ENCODE results near the gene AATK. TPM values are rescaled to one million over a fixed set of nuclear protein-coding genes. Genes with fewer than 3 reads are reported as not detected.
A peak's percentile ranks its signal among the peaks of the same experiment; 100 is the strongest.

Gene AATK
- total and polyA plus RNA-seq, 4 donors, result 2.9 to 15.1 (median 9.1) TPM

DNA sequence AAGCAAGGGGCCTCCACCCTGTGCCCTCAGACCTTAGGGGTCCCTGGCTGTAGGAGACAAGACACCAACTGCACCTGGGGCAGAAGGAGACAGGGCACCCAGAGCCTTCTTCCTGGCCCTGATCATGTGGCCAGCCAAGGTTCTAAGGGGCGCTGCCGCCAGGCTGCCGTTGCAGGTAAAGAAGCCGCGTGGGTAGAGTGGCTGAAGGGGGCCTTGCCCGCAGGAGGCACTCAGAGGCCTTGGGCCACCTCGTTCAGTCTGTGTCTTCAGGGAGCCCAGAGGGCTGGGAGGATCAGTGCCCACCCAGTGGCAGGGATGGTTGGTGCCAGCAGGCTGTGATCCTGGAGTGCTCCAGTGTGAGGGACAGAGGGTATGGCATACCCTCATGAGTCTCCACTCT, 1.6 kb upstream of the AATK start:
- 95 to 96% methylated on average over 7 of the region's 7 CpGs for WGBS, 2 donors
- Histone ChIP-seq H3K4me3 (ENCODE audit: low read length in 2 of 2) (no peak overlapping the region), H3K9me3 (ENCODE audit: control insufficient read depth, low read length) (no peaks in the 10 kb centered on the region)

DNA sequence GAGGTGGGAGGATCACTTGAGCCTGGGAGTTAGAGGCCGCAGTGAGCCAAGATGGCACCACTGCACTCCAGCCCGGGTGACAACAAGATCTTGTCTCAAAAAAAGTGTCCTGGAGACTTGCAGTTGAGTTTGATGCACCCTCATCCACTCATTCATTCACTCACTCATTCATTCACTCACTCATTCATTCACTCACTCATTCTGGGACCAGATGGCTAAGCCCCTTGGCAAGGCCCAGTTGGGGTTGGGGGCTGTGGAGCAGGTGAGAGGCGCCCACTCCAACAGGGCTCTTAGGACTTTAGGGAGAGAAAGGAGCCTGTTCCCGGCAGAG, 1.1 kb upstream of the AATK start:
- intact Hi-C loops (cut with DNase I), result no loop called here
- H3K27me3 ChIP-seq (ENCODE audit: control insufficient read depth in 1 of 2, insufficient read depth in 2 of 2, low read length in 1 of 2), result no peaks in the 10 kb centered on the region
- no peak overlapping the region for H3K4me3 ChIP-seq (ENCODE audit: low read length in 2 of 2)
- no peaks in the 10 kb centered on the region for H3K36me3 ChIP-seq (ENCODE audit: control insufficient read depth in 1 of 2, insufficient read depth in 2 of 2, low read length in 1 of 2)
- DNase-seq (no peak), ATAC-seq (ENCODE audit: low FRiP score) (no peak)
- H3K9me3 ChIP-seq (ENCODE audit: control insufficient read depth, low read length), result no peaks in the 10 kb centered on the region
- no peaks in the 10 kb centered on the region for H3K4me1 ChIP-seq (ENCODE audit: control insufficient read depth in 1 of 2, insufficient read depth in 2 of 2, low read length in 2 of 2)
- 94 to 97% methylated on average over 4 of the region's 4 CpGs for WGBS, 2 donors
- no peak overlapping the region for H3K27ac ChIP-seq (ENCODE audit: low read depth in 1 of 2, low read length in 2 of 2)

More for the DNA sequence above, 1.6 kb upstream of the AATK start:
- Histone ChIP-seq H3K27ac (ENCODE audit: low read depth in 1 of 2, low read length in 2 of 2) (no peak overlapping the region), H3K27me3 (ENCODE audit: control insufficient read depth in 1 of 2, insufficient read depth in 2 of 2, low read length in 1 of 2) (no peaks in the 10 kb centered on the region), H3K4me1 (ENCODE audit: control insufficient read depth in 1 of 2, insufficient read depth in 2 of 2, low read length in 2 of 2) (no peaks in the 10 kb centered on the region), H3K36me3 (ENCODE audit: control insufficient read depth in 1 of 2, insufficient read depth in 2 of 2, low read length in 1 of 2) (no peaks in the 10 kb centered on the region)
- intact Hi-C loops (cut with DNase I), result no loop called here
- ATAC-seq (ENCODE audit: low FRiP score), result no peak
- DNase-seq, result no peak

- H3K27ac ChIP-seq (ENCODE audit: low read depth in 1 of 2, low read length in 2 of 2), result no peak within 1 kb of the TSS
- H3K9me3 ChIP-seq (ENCODE audit: control insufficient read depth, low read length), result no peaks in the 10 kb centered on the region
- no peak for DNase-seq
- intact Hi-C loops (cut with DNase I), result no loop called here
- 2 to 3% methylated on average over 40 to 46 of the region's 46 CpGs for WGBS, 2 donors
- H3K4me3 ChIP-seq (ENCODE audit: low read length in 2 of 2), result peak within 1 kb of the TSS; percentile 1 to 56
- ATAC-seq (ENCODE audit: low FRiP score), result no peak
- no peaks in the 10 kb centered on the region for H3K4me1 ChIP-seq (ENCODE audit: control insufficient read depth in 1 of 2, insufficient read depth in 2 of 2, low read length in 2 of 2)
- H3K27me3 ChIP-seq (ENCODE audit: control insufficient read depth in 1 of 2, insufficient read depth in 2 of 2, low read length in 1 of 2), result no peaks in the 10 kb centered on the region
- H3K36me3 ChIP-seq (ENCODE audit: control insufficient read depth in 1 of 2, insufficient read depth in 2 of 2, low read length in 1 of 2), result no peaks in the 10 kb centered on the region
These were observed 582 bp downstream of the AATK start, which contains the start of gene PVALEF for GRCh38 chr17:81165246-81166032. TSS of gene PVALEF (plus strand) at chr17:81165507. CDS start at chr17:81181227, 15,720 bp downstream.

GRCh38 chr17:81164371-81165245, 1.4 kb downstream of the AATK start:
- no peak overlapping the region for H3K27ac ChIP-seq (ENCODE audit: low read depth in 1 of 2, low read length in 2 of 2)
- H3K4me1 ChIP-seq (ENCODE audit: control insufficient read depth in 1 of 2, insufficient read depth in 2 of 2, low read length in 2 of 2), result no peaks in the 10 kb centered on the region
- no peaks in the 10 kb centered on the region for H3K27me3 ChIP-seq (ENCODE audit: control insufficient read depth in 1 of 2, insufficient read depth in 2 of 2, low read length in 1 of 2)
- no peaks in the 10 kb centered on the region for H3K9me3 ChIP-seq (ENCODE audit: control insufficient read depth, low read length)
- intact Hi-C loops (cut with DNase I), result no loop called here
- 19 to 20% methylated on average over 19 of the region's 19 CpGs for WGBS, 2 donors
- DNase-seq (no peak), ATAC-seq (ENCODE audit: low FRiP score) (no peak)
- no peaks in the 10 kb centered on the region for H3K36me3 ChIP-seq (ENCODE audit: control insufficient read depth in 1 of 2, insufficient read depth in 2 of 2, low read length in 1 of 2)
- H3K4me3 ChIP-seq (ENCODE audit: low read length in 2 of 2), result no peak overlapping the region

DNA sequence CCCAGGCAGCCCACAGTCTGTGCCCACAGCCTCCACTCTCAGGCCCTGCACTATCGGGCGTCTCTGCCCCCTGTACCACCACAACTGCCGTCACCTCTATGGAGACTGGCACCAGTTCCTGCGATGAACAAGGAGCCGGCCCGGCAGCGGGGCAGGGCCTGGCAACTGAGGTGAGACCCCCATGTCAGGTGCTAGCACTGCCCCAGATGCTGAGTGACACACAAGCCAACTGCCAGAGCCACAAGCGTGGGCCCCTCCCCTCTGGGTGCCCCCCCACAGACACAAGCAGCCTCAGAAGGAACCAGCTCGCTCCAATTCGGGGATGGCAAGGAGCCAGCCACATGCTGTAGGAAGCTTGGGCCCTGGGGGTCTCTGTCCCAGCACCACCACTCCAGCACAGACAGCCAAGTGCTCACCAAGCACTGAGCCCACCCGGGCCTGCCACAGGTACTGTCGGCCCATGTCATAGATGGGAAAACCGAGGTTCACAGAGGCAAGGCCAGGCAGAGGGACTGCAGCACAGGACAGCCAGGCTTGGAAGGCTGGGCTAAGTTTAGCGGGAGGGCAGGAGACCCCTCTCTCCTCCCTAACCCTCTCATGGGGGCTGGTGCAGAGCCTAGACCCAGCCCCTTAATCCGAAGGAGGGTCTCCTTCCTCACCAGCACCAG, 2.2 kb downstream of the AATK start:
- WGBS, 2 donors, result 83 to 90% methylated on average over 15 of the region's 15 CpGs
- DNase-seq (no peak), ATAC-seq (ENCODE audit: low FRiP score) (no peak)
- no peak overlapping the region for H3K27ac ChIP-seq (ENCODE audit: low read depth in 1 of 2, low read length in 2 of 2)
- H3K4me3 ChIP-seq (ENCODE audit: low read length in 2 of 2), result no peak overlapping the region
- intact Hi-C loops (cut with DNase I), result no loop called here
- H3K27me3 ChIP-seq (ENCODE audit: control insufficient read depth in 1 of 2, insufficient read depth in 2 of 2, low read length in 1 of 2), result no peaks in the 10 kb centered on the region
- no peaks in the 10 kb centered on the region for H3K36me3 ChIP-seq (ENCODE audit: control insufficient read depth in 1 of 2, insufficient read depth in 2 of 2, low read length in 1 of 2)
- no peaks in the 10 kb centered on the region for H3K9me3 ChIP-seq (ENCODE audit: control insufficient read depth, low read length)
- no peaks in the 10 kb centered on the region for H3K4me1 ChIP-seq (ENCODE audit: control insufficient read depth in 1 of 2, insufficient read depth in 2 of 2, low read length in 2 of 2)

DNA sequence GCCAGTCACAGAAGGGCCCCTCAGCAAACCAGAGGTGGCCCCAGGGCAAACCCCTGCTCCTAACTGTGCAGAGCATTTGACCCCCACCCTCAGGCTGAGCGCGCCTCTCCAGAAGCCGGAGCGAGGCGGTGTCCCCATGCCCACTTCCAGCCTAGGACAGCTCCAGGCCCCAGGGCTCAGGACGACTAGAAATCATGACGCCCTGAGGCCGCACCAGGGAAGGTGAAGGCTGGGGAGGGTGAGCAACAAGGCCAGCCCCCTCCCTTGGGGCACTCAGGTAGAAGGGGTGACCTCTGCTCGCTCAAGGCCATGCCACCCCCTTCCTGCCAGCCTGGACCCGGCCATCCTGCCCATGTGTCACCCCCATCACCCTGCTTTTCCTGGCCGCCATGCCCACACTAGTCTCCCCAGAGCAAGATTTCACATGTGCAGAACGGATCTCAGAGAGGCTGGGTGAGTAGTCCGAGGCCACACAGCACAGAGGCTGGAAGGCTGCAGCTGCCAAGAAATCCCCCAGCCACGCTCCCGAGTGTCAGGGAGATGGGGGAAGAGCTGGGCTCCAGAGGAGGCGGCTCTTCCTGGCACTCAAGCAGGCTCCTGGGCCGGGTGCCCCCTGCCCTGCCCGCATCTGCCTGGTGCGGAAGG, 2.8 kb downstream of the AATK start:
- WGBS, 2 donors, result 88 to 89% methylated on average over 19 of the region's 19 CpGs
- Histone ChIP-seq H3K36me3 (ENCODE audit: control insufficient read depth in 1 of 2, insufficient read depth in 2 of 2, low read length in 1 of 2) (no peaks in the 10 kb centered on the region), H3K27ac (ENCODE audit: low read depth in 1 of 2, low read length in 2 of 2) (no peak overlapping the region), H3K9me3 (ENCODE audit: control insufficient read depth, low read length) (no peaks in the 10 kb centered on the region), H3K27me3 (ENCODE audit: control insufficient read depth in 1 of 2, insufficient read depth in 2 of 2, low read length in 1 of 2) (no peaks in the 10 kb centered on the region), H3K4me3 (ENCODE audit: low read length in 2 of 2) (no peak overlapping the region), H3K4me1 (ENCODE audit: control insufficient read depth in 1 of 2, insufficient read depth in 2 of 2, low read length in 2 of 2) (no peaks in the 10 kb centered on the region)
- intact Hi-C loops (cut with DNase I), result no loop called here
- DNase-seq, result no peak
- no peak for ATAC-seq (ENCODE audit: low FRiP score)

DNA sequence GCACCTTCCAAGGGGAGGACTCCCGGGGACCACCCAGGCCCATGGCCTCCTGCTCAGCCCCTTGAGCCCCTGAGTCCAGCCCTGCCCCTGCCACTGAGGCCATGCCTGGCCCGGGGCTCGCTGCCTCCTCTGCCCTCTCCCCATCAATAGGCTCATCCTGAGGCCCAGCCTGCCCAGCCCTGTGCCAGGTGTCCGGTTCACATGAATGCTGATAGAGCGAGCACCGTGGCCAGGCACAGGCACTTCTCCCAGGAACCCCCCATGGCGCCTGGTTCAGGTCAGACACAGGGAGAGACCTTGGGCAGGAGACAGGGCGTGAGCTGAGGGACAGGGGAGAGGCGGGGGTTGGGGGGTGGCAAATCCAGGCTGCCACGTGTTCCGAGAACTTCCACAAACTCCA, 3.5 kb downstream of the AATK start:
- DNase-seq, result no peak
- WGBS, 2 donors, result 86 to 89% methylated on average over 10 to 11 of the region's 11 CpGs
- H3K4me3 ChIP-seq (ENCODE audit: low read length in 2 of 2), result no peak overlapping the region

GRCh38 chr17:81161972-81162371, 4.0 kb downstream of the AATK start:
- ATAC-seq (ENCODE audit: low FRiP score) (no peak), DNase-seq (peak in 1 of 2 donors; percentile 66)
- intact Hi-C loops (cut with DNase I), result no loop called here
- H3K9me3 ChIP-seq (ENCODE audit: control insufficient read depth, low read length), result no peaks in the 10 kb centered on the region
- no peaks in the 10 kb centered on the region for H3K27me3 ChIP-seq (ENCODE audit: control insufficient read depth in 1 of 2, insufficient read depth in 2 of 2, low read length in 1 of 2)
- no peak overlapping the region for H3K4me3 ChIP-seq (ENCODE audit: low read length in 2 of 2)
- no peaks in the 10 kb centered on the region for H3K4me1 ChIP-seq (ENCODE audit: control insufficient read depth in 1 of 2, insufficient read depth in 2 of 2, low read length in 2 of 2)
- H3K36me3 ChIP-seq (ENCODE audit: control insufficient read depth in 1 of 2, insufficient read depth in 2 of 2, low read length in 1 of 2), result no peaks in the 10 kb centered on the region
- H3K27ac ChIP-seq (ENCODE audit: low read depth in 1 of 2, low read length in 2 of 2), result no peak overlapping the region
- WGBS, 2 donors, result 92 to 93% methylated on average over 16 of the region's 16 CpGs

More for the DNA sequence above, 3.5 kb downstream of the AATK start:
- no peaks in the 10 kb centered on the region for H3K4me1 ChIP-seq (ENCODE audit: control insufficient read depth in 1 of 2, insufficient read depth in 2 of 2, low read length in 2 of 2)
- no peaks in the 10 kb centered on the region for H3K36me3 ChIP-seq (ENCODE audit: control insufficient read depth in 1 of 2, insufficient read depth in 2 of 2, low read length in 1 of 2)
- no peak for ATAC-seq (ENCODE audit: low FRiP score)
- intact Hi-C loops (cut with DNase I), result no loop called here
- no peaks in the 10 kb centered on the region for H3K9me3 ChIP-seq (ENCODE audit: control insufficient read depth, low read length)
- H3K27me3 ChIP-seq (ENCODE audit: control insufficient read depth in 1 of 2, insufficient read depth in 2 of 2, low read length in 1 of 2), result no peaks in the 10 kb centered on the region
- no peak overlapping the region for H3K27ac ChIP-seq (ENCODE audit: low read depth in 1 of 2, low read length in 2 of 2)

Measured in aorta (tissue), 5 donors.